ENCODE results near the gene OGFOD2. TPM values are rescaled to one million over a fixed set of nuclear protein-coding genes. Genes with fewer than 3 reads are reported as not detected.

Gene OGFOD2
- total RNA-seq, 2 donors from 2014 or later, result 17.9 to 20.3 TPM

DNA sequence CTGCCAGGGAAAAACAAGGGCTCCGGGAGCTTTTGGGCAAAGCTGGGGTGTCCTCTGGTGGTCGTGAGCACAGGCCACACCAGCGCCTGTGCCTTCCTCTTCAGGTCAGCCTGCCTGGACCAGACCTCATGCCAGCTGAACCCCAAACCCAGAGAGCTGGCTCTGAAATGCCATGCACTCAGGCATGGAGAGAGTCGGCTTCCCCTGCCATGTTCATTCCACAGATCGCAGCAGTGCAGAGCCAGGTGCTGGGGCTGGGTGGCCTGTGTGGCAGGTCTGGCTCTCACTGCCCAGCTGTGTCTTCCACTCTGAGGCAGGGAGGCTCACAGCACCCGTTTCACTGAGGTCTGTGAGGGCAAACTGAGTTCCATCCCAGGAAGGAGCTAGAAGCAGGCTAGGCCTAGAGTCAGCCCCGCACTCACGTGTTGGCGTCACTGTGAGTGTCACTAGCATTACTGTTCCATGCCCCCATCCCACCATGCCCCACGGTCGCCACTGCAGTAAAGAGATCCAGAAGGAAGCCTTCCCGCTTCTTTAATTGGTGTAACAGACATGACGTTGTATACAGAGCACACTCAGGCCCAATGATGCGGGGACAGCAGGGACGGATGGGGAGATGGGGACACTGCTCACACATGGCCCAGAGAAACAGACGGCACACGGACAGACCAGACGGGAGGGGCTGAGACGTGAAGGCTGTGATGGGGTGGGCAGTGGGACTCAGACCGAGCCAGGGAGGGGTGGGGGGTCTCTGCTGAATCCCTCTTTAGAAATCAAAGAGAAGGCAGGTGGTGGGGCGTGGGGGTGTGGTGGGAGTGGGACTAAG, 8.1 kb downstream of the OGFOD2 start:
- H3K4me1 Mint-ChIP-seq, result peaks cover 23% of the 10 kb centered on the region

GRCh38 chr12:122983789-122984515, 8.9 kb downstream of the OGFOD2 start:
- no peaks in the 10 kb centered on the region for H3K27me3 Mint-ChIP-seq

More for the DNA sequence above, 8.1 kb downstream of the OGFOD2 start:
- DNase-seq (no peak), ATAC-seq (no peak)
- no peaks in the 10 kb centered on the region for H3K9me3 ChIP-seq (ENCODE audit: control insufficient read depth, low read length, poor library complexity, severe bottlenecking)
- no peaks in the 10 kb centered on the region for H3K27me3 Mint-ChIP-seq
- H3K27ac Mint-ChIP-seq, result peak overlapping the region; percentile 83
- peak overlapping the region; percentile 47 for H3K4me3 Mint-ChIP-seq
- H3K36me3 Mint-ChIP-seq (ENCODE audit: low read depth), result no peaks in the 10 kb centered on the region

DNA sequence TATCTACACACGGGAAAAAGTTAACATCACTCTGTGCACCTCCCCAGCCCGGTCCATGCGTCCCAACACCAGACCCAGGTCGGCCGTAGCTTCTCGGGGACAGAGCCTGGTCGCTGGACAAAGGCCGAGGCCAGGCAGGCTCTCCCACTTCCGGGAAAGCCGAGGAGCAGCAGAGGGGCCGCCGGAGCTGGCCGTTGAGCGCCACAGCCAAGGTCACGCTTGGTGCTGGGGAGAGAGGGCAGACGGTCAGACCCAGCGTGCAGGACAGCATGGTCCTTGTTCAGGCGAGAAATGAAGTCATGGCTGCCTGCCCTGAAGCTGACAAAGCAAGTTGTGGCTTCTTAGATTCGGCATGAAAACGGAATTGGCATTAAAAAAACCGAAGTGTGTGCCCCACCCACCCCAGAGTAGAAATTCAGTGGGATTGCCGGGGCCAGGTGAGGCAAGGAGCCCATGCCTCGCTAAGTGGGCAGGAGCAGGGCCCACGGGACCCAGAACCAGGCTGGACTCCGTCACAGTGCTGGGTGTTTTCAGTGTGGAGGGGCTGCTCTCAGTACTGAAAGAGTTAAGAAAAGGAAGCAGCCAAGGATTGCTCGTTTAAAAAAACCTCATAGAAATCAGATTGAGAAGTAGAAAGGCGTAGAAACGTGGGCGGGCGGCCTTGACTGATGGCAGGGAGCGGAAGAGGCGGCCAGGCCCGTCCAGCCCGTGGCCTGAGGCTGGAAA, 9.7 kb downstream of the OGFOD2 start:
- no peaks in the 10 kb centered on the region for H3K27me3 Mint-ChIP-seq
- no peak for ATAC-seq
- H3K4me3 Mint-ChIP-seq, result peak overlapping the region; percentile 7
- DNase-seq, result no peak
- H3K27ac Mint-ChIP-seq, result peak overlapping the region; percentile 84
- H3K36me3 Mint-ChIP-seq (ENCODE audit: low read depth), result no peaks in the 10 kb centered on the region
- no peaks in the 10 kb centered on the region for H3K9me3 ChIP-seq (ENCODE audit: control insufficient read depth, low read length, poor library complexity, severe bottlenecking)
- H3K4me1 Mint-ChIP-seq, result peaks cover 25% of the 10 kb centered on the region

More at GRCh38 chr12:122983789-122984515, 8.9 kb downstream of the OGFOD2 start:
- no peaks in the 10 kb centered on the region for H3K9me3 ChIP-seq (ENCODE audit: control insufficient read depth, low read length, poor library complexity, severe bottlenecking)
- H3K36me3 Mint-ChIP-seq (ENCODE audit: low read depth), result no peaks in the 10 kb centered on the region
- no peak for ATAC-seq
- H3K4me3 Mint-ChIP-seq, result peak overlapping the region; percentile 7
- peak overlapping the region; percentile 84 for H3K27ac Mint-ChIP-seq
- DNase-seq, result no peak
- H3K4me1 Mint-ChIP-seq, result peaks cover 25% of the 10 kb centered on the region

DNA sequence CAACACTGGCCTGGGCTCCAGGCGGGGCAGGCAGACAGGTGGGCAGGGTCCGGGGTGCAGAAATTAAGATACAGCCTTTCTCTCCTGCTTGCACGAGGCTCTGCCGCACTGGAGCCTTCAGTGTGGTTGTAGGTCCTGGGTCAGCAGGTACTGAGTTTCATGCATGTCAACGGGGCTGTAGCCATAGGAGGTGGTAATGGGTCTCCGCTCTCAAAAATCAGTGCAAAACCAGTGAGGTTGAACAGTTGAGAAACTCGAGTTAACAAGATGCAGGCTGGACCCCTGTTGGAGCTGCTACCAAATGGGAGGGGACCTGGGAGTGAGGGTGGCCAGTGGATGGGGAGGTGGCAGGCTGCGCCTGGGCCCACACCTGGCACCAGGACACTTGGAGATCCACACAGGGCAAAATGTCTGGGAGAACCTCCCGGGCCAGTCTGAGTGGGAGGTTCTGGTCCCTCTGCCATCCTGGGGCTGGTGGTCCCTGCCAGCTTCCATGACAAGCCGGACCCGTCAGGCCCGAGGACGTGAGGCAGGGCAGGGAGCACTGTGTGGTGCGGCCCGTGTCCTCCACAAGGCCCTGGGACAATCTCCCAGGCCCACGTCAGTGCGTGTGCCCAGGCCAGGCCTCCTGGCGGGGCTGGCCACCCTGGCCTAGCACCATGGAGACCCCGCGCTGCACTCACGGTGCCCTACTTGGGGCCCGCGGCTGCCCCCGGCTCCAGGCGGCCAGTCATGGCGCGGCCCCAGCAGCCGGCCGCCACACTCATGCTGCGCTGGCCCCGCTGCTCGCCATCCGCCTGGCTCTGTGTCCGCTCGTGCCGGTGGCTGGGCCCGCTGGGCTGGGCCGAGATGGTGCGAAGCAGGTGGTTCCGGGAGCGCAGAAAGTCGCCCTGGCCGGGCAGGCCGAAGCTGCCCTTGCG, 10.6 kb downstream of the OGFOD2 start:
- DNase-seq (no peak), ATAC-seq (no peak)
- H3K9me3 ChIP-seq (ENCODE audit: control insufficient read depth, low read length, poor library complexity, severe bottlenecking), result no peaks in the 10 kb centered on the region
- Mint-ChIP-seq H3K36me3 (ENCODE audit: low read depth) (no peaks in the 10 kb centered on the region), H3K27me3 (no peaks in the 10 kb centered on the region), H3K27ac (no peak overlapping the region), H3K4me1 (peaks cover 25% of the 10 kb centered on the region), H3K4me3 (no peak overlapping the region)

DNA sequence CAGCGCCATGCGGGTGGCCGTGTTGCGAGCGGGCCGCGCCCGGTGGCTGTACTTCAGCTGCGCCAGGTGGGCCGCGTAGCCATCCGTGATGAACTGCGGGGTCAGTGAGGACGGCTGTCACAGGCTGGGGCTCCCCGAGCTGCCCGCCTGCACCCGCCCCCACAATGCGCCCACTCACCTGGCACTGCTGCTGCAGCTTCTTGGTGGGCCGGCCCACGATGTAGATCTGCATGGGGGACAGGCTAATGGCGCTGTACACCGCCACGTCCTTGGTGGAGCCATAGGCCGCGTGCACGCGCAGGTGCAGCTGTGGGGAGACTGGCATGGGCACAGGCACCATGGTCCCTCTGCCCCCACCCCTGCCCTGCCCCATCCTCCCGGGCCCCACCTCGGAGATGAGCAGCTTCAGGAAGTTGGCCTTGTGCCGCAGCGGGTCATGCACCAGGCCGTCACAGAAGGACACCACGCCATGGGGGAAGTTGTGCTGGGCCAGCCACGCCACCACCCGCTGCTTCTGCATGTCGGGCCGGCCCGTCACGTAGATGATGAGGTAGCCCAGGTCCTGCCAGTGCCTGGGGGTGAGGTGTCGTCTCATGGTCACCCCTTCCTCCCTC, 11.3 kb downstream of the OGFOD2 start:
- ATAC-seq (no peak), DNase-seq (no peak)
- no peaks in the 10 kb centered on the region for H3K9me3 ChIP-seq (ENCODE audit: control insufficient read depth, low read length, poor library complexity, severe bottlenecking)
- no peak overlapping the region for H3K27ac Mint-ChIP-seq
- no peaks in the 10 kb centered on the region for H3K36me3 Mint-ChIP-seq (ENCODE audit: low read depth)
- H3K27me3 Mint-ChIP-seq, result no peaks in the 10 kb centered on the region
- peaks cover 22% of the 10 kb centered on the region for H3K4me1 Mint-ChIP-seq
- H3K4me3 Mint-ChIP-seq, result no peak overlapping the region

GRCh38 chr12:122987086-122987951, 12.3 kb downstream of the OGFOD2 start:
- no peak for ATAC-seq
- no peak overlapping the region for H3K27ac Mint-ChIP-seq
- no peaks in the 10 kb centered on the region for H3K36me3 Mint-ChIP-seq (ENCODE audit: low read depth)
- no peak for DNase-seq
- no peaks in the 10 kb centered on the region for H3K9me3 ChIP-seq (ENCODE audit: control insufficient read depth, low read length, poor library complexity, severe bottlenecking)
- H3K27me3 Mint-ChIP-seq, result no peaks in the 10 kb centered on the region
- H3K4me1 Mint-ChIP-seq, result peaks cover 17% of the 10 kb centered on the region
- H3K4me3 Mint-ChIP-seq, result no peak overlapping the region

DNA sequence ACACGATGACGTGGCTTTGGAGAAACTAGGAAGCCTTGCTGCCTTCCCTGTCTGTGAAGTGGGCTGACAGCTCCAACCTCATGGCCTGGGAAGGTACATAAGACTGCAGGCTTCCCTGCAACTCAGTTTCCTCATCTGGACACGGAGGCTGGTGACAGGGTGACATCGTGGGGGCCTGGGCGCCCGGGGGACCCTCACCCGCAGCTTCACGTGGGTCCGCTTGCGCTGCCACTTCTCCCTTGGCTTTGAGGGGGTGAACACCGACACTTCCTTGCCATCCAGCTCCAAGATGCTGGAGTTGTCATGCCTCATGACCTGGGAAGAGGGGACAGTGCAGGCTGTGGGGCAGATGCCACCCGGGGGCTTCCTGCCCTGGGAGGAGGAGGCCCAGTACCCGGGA, 13.0 kb downstream of the OGFOD2 start:
- DNase-seq (no peak), ATAC-seq (no peak)
- peaks cover 13% of the 10 kb centered on the region for H3K4me1 Mint-ChIP-seq
- no peaks in the 10 kb centered on the region for H3K27me3 Mint-ChIP-seq
- H3K27ac Mint-ChIP-seq, result no peak overlapping the region
- no peaks in the 10 kb centered on the region for H3K36me3 Mint-ChIP-seq (ENCODE audit: low read depth)
- no peak overlapping the region for H3K4me3 Mint-ChIP-seq
- no peaks in the 10 kb centered on the region for H3K9me3 ChIP-seq (ENCODE audit: control insufficient read depth, low read length, poor library complexity, severe bottlenecking)

DNA sequence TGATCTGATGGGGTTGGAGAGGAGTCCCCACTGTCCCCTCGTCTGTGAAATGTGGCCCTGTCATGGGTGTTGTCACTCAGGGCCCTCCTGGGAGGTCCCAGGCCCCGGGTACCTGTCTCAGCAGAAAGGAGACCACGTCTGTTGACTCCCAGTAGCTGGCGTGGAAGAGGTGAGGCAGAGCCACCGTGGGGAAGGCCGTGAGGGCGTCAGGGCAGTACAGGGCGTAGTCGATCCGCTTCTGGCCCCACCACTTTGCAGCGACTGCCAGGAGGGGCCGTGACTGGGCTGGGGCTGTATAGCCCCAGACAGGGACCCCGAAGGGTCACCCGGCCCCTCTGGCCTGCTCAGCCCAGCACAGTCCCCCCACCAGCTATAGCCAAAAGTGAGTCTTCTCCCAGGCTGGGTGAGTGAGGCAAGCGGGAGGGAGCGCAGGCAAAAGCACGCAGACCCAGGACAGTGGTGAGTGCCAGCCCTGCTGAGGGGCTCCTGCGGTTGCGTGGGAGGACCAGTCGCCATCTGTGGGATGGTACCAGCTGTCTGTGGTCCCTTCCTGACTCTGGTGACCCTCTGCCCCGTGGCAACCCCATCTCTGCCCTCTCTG, 13.7 kb downstream of the OGFOD2 start:
- Mint-ChIP-seq H3K4me3 (no peak overlapping the region), H3K36me3 (ENCODE audit: low read depth) (no peaks in the 10 kb centered on the region), H3K27ac (no peak overlapping the region), H3K27me3 (no peaks in the 10 kb centered on the region), H3K4me1 (peaks cover 6% of the 10 kb centered on the region)
- DNase-seq (no peak), ATAC-seq (no peak)
- H3K9me3 ChIP-seq (ENCODE audit: control insufficient read depth, low read length, poor library complexity, severe bottlenecking), result no peaks in the 10 kb centered on the region

DNA sequence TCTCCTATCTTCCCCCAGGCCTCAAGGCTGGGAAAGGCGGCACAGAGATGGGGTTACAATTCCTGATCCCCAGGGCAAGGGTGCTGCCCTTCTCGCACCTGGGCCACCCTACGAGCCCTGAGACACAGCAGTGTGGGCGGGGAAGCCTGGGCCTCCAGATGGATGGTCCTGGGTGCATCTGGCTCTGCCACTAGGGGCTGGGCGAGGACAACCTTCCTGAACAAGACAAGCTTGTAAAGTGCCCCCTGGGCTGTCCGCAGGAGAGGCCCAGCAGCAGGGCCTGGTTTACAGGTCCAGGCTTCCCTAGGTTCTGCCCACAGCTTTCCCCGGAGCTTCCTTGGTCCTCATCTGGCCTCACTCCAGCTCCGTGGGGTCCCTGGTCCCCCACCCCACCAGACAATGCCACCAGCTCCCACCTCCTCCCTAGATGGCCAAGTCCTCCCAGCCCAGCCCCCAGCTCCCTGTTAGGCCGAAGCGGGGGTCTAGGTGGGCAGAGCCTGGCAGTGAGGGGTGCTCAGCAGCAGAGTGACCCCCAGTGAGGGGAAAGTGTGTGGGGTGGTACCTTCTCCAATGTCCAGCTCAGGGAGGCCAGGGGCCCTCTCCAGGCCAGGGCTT, 14.3 kb downstream of the OGFOD2 start:
- ATAC-seq (no peak), DNase-seq (no peak)
- H3K9me3 ChIP-seq (ENCODE audit: control insufficient read depth, low read length, poor library complexity, severe bottlenecking), result no peaks in the 10 kb centered on the region
- H3K36me3 Mint-ChIP-seq (ENCODE audit: low read depth), result no peaks in the 10 kb centered on the region
- no peak overlapping the region for H3K27ac Mint-ChIP-seq
- peaks cover 2% of the 10 kb centered on the region for H3K4me1 Mint-ChIP-seq
- H3K27me3 Mint-ChIP-seq, result no peaks in the 10 kb centered on the region
- no peak overlapping the region for H3K4me3 Mint-ChIP-seq

DNA sequence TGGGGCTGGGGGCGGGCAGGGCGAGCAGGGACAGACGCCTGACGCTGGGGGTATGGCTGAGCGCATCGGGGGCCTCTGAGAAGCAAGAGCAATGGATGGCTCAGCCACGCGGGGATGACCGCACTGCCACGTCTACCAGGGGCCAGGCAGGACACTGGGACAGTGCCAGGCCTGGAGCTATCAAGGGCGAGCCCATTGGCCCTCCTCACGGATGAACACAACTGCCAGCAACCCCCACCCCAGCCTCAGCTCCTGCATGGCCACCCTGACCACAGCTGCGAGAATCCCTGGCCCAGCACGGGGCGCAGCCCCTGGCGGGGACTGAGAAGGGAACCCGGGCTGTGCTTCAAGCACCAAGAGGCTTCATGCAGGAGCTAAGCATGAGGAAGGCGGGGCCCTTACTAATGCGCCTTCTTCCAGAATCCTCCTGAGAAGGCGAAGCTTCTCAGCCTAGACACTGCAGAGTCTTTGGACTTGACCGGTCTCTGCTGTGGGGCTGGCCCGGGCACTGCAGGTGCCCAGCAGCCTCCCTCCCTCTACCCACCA, 14.9 kb downstream of the OGFOD2 start:
- no peaks in the 10 kb centered on the region for H3K27me3 Mint-ChIP-seq
- H3K36me3 Mint-ChIP-seq (ENCODE audit: low read depth), result no peaks in the 10 kb centered on the region

GRCh38 chr12:122990561-122990960, 15.5 kb downstream of the OGFOD2 start:
- H3K36me3 Mint-ChIP-seq (ENCODE audit: low read depth), result no peaks in the 10 kb centered on the region
- DNase-seq, result no peak
- H3K27me3 Mint-ChIP-seq, result no peaks in the 10 kb centered on the region
- no peak overlapping the region for H3K4me3 Mint-ChIP-seq
- H3K4me1 Mint-ChIP-seq, result peaks cover 2% of the 10 kb centered on the region
- no peak overlapping the region for H3K27ac Mint-ChIP-seq
- no peak for ATAC-seq
- H3K9me3 ChIP-seq (ENCODE audit: control insufficient read depth, low read length, poor library complexity, severe bottlenecking), result no peaks in the 10 kb centered on the region

More for the DNA sequence above, 14.9 kb downstream of the OGFOD2 start:
- Mint-ChIP-seq H3K4me3 (no peak overlapping the region), H3K27ac (no peak overlapping the region), H3K4me1 (peaks cover 2% of the 10 kb centered on the region)
- no peak for ATAC-seq
- no peaks in the 10 kb centered on the region for H3K9me3 ChIP-seq (ENCODE audit: control insufficient read depth, low read length, poor library complexity, severe bottlenecking)
- DNase-seq, result no peak
